Middle frontal gyrus (tissue), 1 donor: ENCODE results near the gene PTPRK.
"Not testable (repeated sequence)": the region's sequence is repeated elsewhere in the genome, so short reads cannot be mapped to it uniquely, and the experiment has no call there.

Experiments used
- DNase-seq: peaks from one replicate; pipeline ENCODE4 v3.0.0-alpha.2; 2015; ENCODE audit warnings: low spot score; ENCODE audit errors: extremely low spot score

PTPRK gene

GRCh38 chr6:128446497-128446896, 73.9 kb downstream of the PTPRK start:
- no peak for DNase-seq

- no peak for DNase-seq
These were observed 76.8 kb downstream of the PTPRK start for GRCh38 chr6:128443553-128443952.

GRCh38 chr6:128439627-128440026, 80.8 kb downstream of the PTPRK start:
- no peak for DNase-seq

GRCh38 chr6:128438393-128438792, 82.0 kb downstream of the PTPRK start:
- no peak for DNase-seq

- DNase-seq, result no peak
These were observed 82.7 kb downstream of the PTPRK start for GRCh38 chr6:128437685-128438084.

- DNase-seq, result not testable (repeated sequence)
These were observed 85.6 kb downstream of the PTPRK start for GRCh38 chr6:128434752-128435151.

GRCh38 chr6:128432394-128432793, 88.0 kb downstream of the PTPRK start:
- no peak for DNase-seq

GRCh38 chr6:128427139-128427538, 93.3 kb downstream of the PTPRK start:
- no peak for DNase-seq

- no peak for DNase-seq
These were observed 94.5 kb downstream of the PTPRK start for GRCh38 chr6:128425856-128426255.

- DNase-seq, result no peak
These were observed 97.5 kb downstream of the PTPRK start for GRCh38 chr6:128422871-128423270.

- DNase-seq, result no peak
These were observed 98.2 kb downstream of the PTPRK start for GRCh38 chr6:128422200-128422599.

GRCh38 chr6:128421788-128422187, 98.6 kb downstream of the PTPRK start:
- no peak for DNase-seq

- DNase-seq, result no peak
These were observed 102.7 kb downstream of the PTPRK start for GRCh38 chr6:128417698-128418097.

GRCh38 chr6:128415387-128415786, 105.0 kb downstream of the PTPRK start:
- no peak for DNase-seq

GRCh38 chr6:128414943-128415342, 105.5 kb downstream of the PTPRK start:
- no peak for DNase-seq

- no peak for DNase-seq
These were observed 107.1 kb downstream of the PTPRK start for GRCh38 chr6:128413291-128413690.

GRCh38 chr6:128412680-128413079, 107.7 kb downstream of the PTPRK start:
- peak; percentile 53 for DNase-seq

GRCh38 chr6:128410584-128410983, 109.8 kb downstream of the PTPRK start:
- DNase-seq, result no peak

- no peak for DNase-seq
These were observed 111.4 kb downstream of the PTPRK start for GRCh38 chr6:128409003-128409402.

GRCh38 chr6:128406453-128406852, 113.9 kb downstream of the PTPRK start:
- no peak for DNase-seq

GRCh38 chr6:128403618-128404444, 116.6 kb downstream of the PTPRK start:
- DNase-seq, result no peak

GRCh38 chr6:128400875-128401274, 119.5 kb downstream of the PTPRK start:
- DNase-seq, result no peak

- no peak for DNase-seq
These were observed 122.4 kb downstream of the PTPRK start for GRCh38 chr6:128397996-128398395.
